Stimulated activated CD4-positive, alpha-beta T cell treated with anti-CD3 and anti-CD28 coated beads, Interleukin-4, amount 100 ng/mL, for 4 hours (primary cell): ENCODE data around the gene STAM.
A peak's percentile ranks its signal among the peaks of the same experiment; 100 is the strongest.

Experiments used
- DNase-seq, 2 experiments: peaks; one replicate each; pipeline ENCODE4 v3.0.0-alpha.2; 2020

The STAM gene

DNA sequence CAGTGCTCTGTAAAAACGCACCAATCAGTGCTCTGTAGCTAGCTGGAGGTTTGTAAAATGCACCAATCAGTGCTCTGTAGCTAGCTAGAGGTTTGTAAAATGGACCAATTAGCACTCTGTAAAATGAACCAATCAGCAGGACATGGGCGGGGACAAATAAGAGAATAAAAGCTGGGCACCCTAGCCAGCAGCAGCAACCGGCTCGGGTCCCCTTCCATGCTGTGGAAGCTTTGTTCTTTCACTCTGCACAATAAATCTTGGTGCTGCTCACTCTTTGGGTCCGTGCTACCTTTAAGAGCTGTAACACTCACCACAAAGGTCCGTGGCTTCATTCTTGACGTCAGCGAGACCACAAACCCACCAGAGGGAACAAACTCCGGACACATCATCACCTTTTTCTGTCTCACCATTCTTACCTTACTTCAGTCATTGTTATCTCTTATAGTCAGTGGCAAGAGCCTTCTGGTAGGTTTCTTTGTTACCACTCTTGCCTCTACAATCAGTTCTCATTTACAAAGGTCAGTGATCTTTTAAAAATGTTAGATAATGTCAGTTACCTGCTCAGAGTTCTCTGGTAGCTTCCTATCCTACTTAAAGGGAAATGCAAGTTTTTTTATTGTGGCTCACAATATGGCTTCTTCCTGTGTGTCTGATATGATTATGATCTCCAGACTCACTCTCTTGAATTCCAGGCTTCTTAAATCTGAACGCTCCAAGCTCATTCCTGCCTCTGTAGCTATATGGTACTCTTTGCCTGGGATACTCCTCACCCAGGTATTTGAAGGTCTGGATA is 4.5 kb downstream of the STAM start:
- peak in 1 of 2 experiments; percentile 32 for DNase-seq

DNA sequence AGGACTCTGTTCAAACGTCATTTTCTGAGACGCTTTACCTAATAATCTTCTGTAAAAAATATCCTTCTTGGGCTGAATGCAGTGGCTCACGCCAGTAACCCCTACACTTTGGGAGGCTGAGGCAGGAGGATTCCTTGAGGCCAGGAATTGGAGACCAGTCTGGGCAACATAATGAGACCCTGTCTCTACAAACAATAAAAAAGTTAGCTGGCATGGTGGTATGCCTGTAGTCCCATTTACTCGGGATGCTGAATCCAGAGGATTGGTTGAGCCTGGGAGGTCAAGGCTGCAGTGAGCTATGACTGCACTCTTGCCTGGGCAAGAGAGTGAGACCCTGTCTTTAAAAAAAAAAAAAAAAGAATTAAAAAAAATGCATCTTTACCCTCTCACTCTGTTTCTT is 5.1 kb downstream of the STAM start:
- no peak for DNase-seq

DNA sequence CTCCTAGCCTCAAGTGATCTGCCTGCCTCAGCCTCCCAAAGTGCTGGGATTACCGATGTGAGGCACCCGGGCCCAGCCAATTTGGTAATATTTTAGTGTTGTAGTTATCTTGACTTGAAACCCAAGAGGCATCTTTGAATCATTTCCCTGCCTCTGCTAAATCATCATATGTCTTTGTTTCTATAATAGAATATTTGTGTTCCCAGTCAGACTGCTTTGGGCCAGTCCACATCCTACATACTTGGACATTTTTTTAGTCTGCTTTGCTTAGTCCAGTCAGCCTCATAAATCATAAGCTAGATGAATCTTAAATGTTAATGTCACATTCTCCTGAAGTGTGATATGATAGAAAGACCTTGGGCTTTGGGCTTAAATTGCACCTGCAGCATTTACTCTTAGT is 5.9 kb downstream of the STAM start:
- no peak for DNase-seq

GRCh38 chr10:17650416-17650815 is 6.5 kb downstream of the STAM start:
- DNase-seq: no peak

DNA sequence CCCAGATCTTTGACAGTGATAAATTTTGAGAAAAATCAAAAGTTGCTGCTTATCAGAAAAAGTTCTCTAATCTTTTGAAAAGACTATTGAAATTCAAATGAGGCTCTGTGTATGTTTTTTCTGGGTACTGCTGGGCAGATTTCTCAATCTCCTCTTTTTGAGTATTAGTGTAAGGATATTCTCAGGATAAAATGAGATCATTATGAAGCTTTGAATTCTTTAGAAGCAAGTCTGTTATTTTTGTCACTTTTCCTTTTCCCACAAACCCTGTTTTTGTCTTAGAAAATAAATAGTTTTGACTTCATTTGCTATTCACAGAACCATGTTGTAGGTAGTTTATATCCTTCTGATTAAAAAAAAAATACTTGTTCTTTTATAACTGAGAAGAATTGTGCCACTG is 7.9 kb downstream of the STAM start:
- no peak for DNase-seq

GRCh38 chr10:17652585-17652984 is 8.6 kb downstream of the STAM start:
- DNase-seq: no peak

DNA sequence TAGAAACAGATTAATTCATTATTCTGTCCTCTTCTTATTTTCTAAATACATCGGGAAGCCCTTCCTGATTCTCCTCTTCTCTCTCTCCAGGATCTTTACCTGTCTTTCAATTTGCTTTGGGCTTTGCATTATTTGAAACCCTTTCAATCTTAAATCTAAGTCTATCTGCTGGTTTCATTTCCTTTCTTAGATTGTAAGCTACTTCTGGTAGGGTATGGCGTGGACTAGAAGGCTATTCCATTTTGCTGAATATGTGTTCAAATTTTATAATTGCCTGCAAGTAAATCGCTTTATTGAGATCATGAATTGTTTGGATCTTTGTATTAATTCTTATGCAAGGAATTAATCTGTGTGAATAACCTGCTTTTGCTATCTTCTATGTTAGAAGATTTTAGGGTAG is 11.1 kb downstream of the STAM start:
- DNase-seq: no peak

DNA sequence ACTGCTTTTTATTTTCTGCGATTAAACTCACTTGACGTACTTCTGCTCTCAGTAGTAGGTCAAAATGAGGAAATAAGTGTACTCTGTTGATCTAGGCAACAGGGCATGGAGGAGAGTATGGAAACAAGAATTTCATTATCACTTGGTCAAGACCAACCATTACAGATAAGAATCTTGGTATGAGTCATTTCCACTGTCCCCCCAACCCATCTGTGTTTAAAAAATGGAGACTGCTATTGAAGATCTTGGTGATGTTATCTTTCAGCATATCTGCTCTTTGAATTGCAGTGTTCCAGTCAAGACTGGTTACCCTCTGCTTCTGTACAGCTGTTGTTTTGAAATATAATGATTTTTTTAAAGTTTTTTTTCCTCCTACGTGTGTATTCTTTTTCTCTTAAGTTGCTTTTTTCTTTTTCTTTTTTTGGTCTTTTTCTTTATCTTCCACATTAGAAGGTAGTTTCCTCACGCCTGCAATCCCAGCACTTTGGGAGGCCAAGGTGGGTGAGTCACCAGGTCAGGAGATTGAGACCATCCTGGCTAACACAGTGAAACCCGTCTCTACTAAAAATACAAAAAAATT is 11.7 kb downstream of the STAM start:
- no peak for DNase-seq

DNA sequence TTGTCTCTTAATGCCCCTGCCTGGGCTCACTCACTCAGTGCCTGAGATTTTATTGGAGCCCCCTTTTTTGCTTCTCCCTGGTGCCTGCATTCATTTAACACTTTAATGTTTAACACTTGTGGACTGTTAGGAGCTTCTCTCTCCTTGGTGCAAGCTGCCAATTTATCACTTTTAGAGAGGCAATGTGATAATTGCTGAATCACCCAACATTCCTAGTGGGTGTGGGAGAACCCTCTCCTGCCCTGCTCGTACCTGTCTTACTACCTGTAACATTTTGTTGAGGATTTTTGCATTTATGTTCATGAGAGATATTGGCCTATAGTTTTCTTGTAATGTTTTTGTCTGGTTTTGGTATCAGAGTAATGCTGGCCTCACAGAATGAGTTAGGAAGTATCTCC is 13.2 kb downstream of the STAM start:
- no peak for DNase-seq

DNA sequence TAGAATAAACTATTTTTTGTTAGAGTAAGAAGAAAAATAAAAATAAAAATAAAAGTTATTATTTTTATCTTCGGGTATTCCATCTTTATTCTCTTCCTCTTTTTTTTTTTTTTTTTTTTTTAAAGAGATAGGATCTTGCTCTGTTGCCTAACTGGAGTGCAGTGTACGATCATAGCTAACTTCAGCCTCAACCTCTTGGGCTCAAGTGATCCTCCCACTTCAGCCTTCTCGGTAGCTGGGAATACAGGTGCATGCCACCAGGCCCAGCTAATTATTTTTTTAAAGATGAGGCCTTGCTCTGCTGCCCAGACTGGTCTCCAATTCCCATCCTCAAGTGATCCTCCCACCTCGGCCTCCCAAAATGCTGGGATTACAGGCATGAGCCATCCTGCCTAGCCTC is 15.4 kb downstream of the STAM start:
- no peak for DNase-seq

- no peak for DNase-seq
Observed at GRCh38 chr10:17660921-17661320, 17.0 kb downstream of the STAM start.

DNA sequence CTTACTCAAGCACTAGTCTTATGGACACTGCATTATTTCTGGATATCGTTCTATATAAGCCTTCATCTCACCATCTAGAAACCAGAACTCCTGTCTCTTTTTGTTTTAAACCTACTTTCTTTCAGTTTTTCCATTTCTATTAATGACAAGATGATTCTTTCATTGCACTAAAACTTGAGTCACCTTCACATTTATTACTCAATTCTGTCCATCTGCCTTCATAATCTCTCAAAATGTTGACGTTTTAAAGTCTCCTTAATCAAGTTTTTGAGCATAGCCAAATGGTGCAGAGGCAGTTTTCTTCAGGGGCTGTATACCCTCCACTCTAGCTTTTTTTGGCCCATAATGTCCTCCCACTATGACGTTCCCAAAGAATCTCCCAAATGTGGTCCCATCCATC is 17.6 kb downstream of the STAM start:
- no peak for DNase-seq

DNA sequence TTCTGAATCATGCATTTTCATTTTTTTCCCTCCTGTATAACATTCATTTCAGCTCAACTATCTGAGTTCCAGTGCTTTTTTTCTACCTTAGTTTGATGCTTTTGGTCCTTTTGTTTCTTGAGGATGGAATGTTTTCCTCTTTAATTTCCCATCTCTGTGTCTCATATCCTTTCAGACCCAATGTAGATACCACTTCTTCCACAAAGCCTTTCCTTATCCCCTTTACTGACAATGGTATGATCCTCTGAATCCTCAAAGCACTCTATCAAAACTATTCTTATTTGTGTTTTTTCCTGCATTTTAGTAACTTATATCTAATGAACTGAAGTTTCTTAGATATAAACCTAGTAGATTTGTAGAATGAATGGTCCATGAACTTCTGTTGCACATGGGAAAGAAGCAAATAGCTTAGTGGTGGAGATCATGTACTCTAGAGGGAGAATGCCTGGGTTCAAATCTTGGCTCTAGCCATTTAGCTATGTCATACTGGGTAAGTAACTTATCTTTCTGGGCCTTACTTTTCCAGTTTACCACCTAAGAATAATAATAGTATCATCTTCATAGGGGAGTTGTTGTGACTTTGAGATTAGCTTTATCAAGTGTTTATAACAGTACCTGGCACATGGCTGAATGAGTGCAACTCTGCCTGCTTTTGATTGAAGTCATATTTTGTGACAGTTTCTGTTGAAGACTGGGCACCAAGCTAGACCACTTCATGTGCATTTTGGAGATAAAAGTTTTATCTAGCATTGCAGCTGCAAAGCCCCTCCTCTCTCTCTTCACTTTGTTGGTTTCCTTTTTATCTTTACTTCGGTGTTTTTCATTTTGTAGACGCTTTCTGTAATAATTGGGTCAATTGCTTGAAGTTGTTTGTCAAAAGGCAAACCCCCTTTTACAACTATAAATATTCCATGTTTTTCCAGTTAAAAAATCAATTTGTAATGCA is 18.5 kb downstream of the STAM start:
- DNase-seq: no peak

DNA sequence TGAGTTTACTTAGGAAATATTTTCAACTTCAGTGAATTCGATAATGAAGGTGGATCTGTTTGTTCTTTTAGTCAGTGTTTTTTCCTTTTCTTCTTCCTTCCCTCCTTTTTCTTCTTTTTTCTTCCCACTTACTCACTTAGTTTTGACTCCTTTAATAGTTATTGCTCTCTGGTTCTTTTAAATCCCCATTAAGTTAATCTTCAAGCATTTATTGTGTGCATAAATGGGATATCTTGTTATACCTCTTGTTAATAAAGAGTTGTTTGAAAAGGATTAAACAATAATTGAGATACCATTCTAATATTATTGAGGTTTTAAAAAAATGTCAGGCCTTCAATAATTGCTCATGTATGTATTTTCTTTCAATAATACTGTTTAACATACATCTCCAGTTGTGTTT is 19.5 kb downstream of the STAM start:
- no peak for DNase-seq

DNA sequence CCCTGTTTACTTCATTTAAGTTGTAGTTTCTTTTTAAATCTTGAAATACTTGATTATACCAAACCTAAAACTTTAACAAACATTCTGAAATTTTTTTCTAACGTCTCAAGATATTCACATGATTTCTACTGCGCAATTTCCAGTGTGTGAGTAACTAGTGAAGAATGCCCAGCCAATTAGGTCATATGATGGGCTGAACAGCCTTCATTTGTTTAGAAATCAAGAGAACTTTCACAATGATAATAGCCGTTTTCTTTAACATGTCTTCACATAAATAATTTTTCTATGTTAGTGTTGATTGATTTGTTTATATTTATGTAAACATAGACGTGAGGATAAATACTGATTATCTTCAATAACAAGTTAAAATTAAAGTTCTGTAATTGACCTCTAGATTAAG is 21.8 kb downstream of the STAM start:
- DNase-seq: no peak

DNA sequence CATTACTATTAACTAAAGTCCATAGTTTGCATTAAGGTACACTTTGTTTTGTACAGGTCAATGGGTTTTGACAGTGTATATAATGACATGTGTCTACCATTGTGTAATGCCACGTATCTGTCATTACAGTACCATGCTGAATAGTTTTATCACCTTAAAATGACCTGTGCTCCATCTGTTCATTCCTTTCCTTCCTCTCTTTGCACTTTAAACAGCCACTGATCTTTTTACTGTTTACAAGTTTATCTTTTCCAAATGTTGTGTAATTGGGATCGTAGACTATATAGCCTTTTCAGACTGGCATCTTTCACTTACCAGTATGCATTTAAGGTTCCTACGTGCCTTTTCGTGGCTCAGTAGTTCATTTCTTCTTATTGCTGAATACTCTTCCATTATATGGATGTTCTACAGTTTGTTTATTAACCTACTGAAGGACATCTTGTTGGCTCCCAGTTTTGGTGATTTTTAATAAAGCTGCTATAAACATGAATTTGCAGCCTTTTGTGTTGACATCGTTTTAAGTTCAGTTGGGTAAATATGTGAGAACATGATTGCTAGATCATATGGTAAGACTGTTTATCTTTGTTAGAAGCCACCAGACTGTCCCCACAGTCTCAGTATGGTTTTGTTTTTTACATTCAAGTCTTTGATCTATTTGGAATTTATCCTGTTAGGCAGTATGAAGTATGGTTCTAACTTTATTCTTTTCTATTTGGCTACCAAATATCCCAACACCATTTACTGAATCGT is 24.7 kb downstream of the STAM start:
- DNase-seq: no peak

GRCh38 chr10:17669185-17669872 is 25.4 kb downstream of the STAM start:
- peak; percentile 18 to 48 for DNase-seq

DNA sequence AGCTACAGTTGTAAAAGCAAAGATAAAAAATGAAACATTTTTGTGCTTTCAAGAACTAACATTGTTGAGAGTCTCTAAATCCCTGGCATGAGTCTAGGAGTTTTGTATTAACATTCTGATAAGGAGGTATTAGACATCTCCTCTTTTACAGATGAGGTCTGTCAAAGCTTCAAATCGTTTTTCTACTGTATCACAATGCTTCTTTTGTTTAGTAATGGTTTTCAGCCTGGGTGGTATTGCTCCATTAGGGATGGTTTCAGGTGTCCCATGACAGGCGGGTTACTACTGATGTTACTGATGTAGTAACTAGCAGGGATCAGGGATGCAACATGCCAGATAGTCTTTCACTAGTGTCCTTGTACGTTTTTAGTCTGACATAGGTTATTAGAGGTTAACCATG is 27.4 kb downstream of the STAM start:
- DNase-seq: no peak

DNA sequence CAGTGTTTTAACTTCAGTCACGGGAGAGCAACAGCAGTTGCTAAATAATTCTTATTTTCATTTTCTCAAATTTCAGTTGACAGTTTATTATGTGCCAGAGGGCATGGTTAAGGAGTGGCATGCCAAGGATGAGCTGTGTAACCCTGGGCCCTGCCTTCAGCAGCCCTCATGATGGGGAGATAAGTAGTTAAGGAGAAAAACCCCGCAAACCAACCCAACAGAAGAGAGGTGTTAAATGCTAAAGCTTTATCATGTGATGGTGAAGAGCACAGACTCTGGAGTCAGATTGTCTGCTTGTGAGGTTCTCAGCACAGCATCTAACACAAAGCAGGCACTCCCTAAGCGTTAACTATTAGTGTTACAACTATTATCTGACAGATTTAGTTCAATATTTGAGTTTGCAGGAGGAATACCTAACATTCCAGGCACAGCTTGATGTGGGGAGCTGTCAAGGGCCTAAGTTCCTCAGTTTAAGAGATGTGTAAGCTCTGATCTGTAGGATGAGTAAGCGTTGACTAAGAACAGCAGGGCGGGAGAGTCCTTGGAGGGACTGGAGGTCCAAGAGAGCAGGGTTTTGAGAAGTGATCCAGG is 29.6 kb downstream of the STAM start:
- DNase-seq: no peak

DNA sequence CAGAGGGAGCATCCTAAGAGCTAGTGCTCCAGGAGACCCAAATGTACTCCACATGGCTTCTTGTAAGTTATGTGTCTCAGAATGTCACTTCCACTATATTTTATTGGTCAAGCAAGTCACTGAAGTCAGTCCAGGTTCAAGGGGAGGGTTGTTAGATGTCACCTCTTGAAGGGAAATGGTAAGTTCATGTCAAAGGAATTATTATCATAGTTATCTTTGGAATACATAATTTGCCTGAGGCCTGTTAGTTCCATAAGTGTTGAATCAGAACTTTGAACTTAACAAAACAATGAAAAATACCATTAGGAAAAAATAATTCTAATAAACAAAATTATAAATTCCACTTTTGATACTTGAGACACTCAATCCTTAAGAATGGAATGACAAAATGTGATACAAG is 30.6 kb downstream of the STAM start:
- no peak for DNase-seq

- no peak for DNase-seq
Observed at GRCh38 chr10:17675638-17676037, 31.7 kb downstream of the STAM start.

GRCh38 chr10:17676919-17677318 is 33.0 kb downstream of the STAM start:
- DNase-seq: no peak
